Measurements from ENCODE around the gene KCNMB1.

GRCh38 chr5:170424629-170425028 is 35.5 kb upstream of the KCNMB1 start:
- no peak for TF ChIP-seq CTCF (conservative IDR thresholded peaks at IDR 0.05; ENCODE audit: low read length)
- TF ChIP-seq EZH2phosphoT487 (IDR thresholded peaks at IDR 0.05; ENCODE audit: borderline replicate concordance) = no peak

Data from Loucy (cell line).